Measurements from ENCODE around the gene STAU1.
"Not testable (repeated sequence)": the region's sequence is repeated elsewhere in the genome, so short reads cannot be mapped to it uniquely, and the experiment has no call there.

Gene STAU1

DNA sequence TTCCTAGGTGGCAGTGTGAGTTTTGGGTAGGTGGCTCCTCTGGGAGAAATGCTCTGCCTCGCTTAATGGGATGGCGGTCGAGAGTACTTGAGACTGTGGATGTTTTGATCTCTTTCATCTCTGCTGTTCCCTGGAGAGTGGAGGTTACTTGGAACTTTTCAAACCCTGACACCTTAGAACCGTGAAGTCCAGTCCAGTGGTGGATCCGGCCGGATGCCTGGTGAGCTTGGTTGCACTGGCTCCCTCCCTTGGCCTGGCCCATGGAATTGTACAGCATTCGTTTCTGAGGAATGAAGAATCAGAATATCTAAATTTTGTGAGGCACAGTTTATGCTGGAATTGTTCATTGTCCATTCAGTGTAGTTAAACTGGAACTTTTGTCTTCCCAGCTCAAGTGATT, 91.0 kb downstream of the STAU1 start:
- H3K4me3 ChIP-seq = no peak overlapping the region
- TF ChIP-seq, protein P1, sequence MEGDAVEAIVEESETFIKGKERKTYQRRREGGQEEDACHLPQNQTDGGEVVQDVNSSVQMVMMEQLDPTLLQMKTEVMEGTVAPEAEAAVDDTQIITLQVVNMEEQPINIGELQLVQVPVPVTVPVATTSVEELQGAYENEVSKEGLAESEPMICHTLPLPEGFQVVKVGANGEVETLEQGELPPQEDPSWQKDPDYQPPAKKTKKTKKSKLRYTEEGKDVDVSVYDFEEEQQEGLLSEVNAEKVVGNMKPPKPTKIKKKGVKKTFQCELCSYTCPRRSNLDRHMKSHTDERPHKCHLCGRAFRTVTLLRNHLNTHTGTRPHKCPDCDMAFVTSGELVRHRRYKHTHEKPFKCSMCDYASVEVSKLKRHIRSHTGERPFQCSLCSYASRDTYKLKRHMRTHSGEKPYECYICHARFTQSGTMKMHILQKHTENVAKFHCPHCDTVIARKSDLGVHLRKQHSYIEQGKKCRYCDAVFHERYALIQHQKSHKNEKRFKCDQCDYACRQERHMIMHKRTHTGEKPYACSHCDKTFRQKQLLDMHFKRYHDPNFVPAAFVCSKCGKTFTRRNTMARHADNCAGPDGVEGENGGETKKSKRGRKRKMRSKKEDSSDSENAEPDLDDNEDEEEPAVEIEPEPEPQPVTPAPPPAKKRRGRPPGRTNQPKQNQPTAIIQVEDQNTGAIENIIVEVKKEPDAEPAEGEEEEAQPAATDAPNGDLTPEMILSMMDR (IDR thresholded peaks at IDR 0.05) = no peak
- H3K27ac ChIP-seq = no peak overlapping the region
- no peaks in the 10 kb centered on the region for H3K27me3 ChIP-seq
- H3K4me1 ChIP-seq = no peaks in the 10 kb centered on the region
- no peak for DNase-seq
- H3K36me3 ChIP-seq = peaks cover 47 to 82% (median 65%) of the 10 kb centered on the region in 3 donors
- intact Hi-C loops (cut with DNase I; ENCODE audit: low total_unique reads) = no loop called here
- no peaks in the 10 kb centered on the region for H3K9me3 ChIP-seq

DNA sequence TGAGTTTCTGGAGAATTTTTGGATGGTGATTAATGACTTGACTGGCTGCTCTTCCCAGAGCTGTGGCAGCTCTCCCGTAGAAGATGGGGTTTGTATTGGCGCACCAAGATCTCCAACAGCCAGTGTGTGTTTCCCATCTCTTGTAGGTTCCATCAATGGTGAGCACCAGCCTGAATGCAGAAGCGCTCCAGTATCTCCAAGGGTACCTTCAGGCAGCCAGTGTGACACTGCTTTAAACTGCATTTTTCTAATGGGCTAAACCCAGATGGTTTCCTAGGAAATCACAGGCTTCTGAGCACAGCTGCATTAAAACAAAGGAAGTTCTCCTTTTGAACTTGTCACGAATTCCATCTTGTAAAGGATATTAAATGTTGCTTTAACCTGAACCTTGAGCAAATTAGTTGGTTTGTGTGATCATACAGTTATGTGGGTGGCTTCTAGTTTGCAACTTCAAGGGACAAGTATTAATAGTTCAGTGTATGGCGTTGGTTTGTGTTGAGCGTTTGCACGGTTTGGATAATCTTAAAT, 91.9 kb downstream of the STAU1 start:
- Histone ChIP-seq H3K36me3 (peaks cover 55 to 82% (median 67%) of the 10 kb centered on the region in 3 donors), H3K4me1 (no peaks in the 10 kb centered on the region), H3K27ac (no peak overlapping the region), H3K4me3 (no peak overlapping the region), H3K27me3 (no peaks in the 10 kb centered on the region), H3K9me3 (no peaks in the 10 kb centered on the region)
- no peak for DNase-seq
- intact Hi-C loops (cut with DNase I; ENCODE audit: low total_unique reads) = no loop called here
- TF ChIP-seq, protein P1 (IDR thresholded peaks at IDR 0.05) = no peak

DNA sequence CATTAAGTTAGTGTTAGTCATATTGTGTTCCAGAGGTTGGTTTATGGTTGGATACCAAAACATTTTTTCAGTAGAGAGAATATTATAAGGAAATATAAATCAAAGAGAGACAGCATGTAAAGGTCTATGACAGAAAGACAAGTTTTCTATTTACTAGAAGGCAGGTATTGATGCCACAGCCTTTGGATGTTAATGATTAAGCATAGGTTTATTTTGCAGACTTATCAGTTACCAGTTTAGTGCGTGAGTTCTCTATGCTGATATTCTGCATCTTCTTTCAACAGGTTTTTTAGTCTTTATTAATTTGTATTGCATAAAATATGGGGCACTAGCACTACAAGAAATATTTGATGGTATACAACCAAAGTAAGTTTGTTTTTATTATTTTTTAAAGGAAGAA, 96.4 kb downstream of the STAU1 start:
- H3K27me3 ChIP-seq = no peaks in the 10 kb centered on the region
- TF ChIP-seq, protein P1 (IDR thresholded peaks at IDR 0.05) = no peak
- no peaks in the 10 kb centered on the region for H3K4me1 ChIP-seq
- H3K9me3 ChIP-seq = no peaks in the 10 kb centered on the region
- H3K27ac ChIP-seq = no peak overlapping the region
- DNase-seq = no peak
- no peak overlapping the region for H3K4me3 ChIP-seq
- intact Hi-C loops (cut with DNase I; ENCODE audit: low total_unique reads) = no loop called here
- peaks cover 60 to 92% (median 69%) of the 10 kb centered on the region in 3 donors for H3K36me3 ChIP-seq

DNA sequence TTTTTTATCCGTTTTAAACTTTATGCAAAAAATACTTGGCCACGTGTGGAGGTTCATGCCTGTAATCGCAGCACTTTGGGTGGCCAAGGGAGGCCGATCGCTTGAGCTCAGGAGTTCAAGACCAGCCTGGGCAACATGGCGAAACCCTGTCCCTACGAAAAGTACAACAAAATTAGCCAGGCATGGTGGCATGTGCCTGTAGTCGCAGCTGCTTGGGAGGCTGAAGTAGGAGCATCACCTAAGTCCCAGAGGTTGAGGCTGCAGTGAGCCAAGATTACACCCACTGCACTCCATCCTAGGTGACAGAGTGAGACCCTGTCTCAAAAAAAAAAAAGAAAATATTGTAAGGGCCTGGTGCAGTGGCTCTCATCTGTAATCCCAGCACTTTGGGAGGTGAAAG, 97.0 kb downstream of the STAU1 start:
- H3K9me3 ChIP-seq = no peaks in the 10 kb centered on the region
- H3K4me1 ChIP-seq = no peaks in the 10 kb centered on the region
- intact Hi-C loops (cut with DNase I; ENCODE audit: low total_unique reads) = no loop called here
- H3K4me3 ChIP-seq = no peak overlapping the region
- H3K27me3 ChIP-seq = no peaks in the 10 kb centered on the region
- TF ChIP-seq, protein P1 (IDR thresholded peaks at IDR 0.05) = no peak
- H3K36me3 ChIP-seq = peaks cover 53 to 92% (median 70%) of the 10 kb centered on the region in 3 donors
- no peak for DNase-seq
- no peak overlapping the region for H3K27ac ChIP-seq

DNA sequence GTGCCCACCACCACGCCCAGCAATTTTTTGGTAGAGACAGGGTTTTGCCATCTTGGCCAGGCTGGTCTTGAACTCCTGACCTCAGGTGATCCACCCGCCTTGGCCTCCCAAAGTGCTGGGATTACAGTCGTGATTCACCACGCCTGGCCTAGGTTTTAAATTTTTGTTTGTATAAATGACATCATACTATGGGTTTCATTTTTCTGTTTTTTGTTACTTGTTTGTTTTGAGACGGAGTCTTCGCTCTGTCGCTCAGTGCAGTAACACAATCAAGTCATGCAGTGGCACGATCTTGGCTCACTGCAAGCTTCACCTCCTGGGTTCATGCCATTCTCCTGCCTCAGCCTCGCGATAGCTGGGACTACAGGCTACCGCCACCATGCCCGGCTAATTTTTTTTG, 105.8 kb downstream of the STAU1 start:
- DNase-seq; intact Hi-C loops (cut with DNase I; ENCODE audit: low total_unique reads); H3K27ac ChIP-seq; H3K4me1 ChIP-seq; H3K27me3 ChIP-seq; H3K9me3 ChIP-seq; H3K4me3 ChIP-seq: not testable (repeated sequence)
- H3K36me3 ChIP-seq = peaks cover 70 to 98% (median 87%) of the 10 kb centered on the region in 3 donors

DNA sequence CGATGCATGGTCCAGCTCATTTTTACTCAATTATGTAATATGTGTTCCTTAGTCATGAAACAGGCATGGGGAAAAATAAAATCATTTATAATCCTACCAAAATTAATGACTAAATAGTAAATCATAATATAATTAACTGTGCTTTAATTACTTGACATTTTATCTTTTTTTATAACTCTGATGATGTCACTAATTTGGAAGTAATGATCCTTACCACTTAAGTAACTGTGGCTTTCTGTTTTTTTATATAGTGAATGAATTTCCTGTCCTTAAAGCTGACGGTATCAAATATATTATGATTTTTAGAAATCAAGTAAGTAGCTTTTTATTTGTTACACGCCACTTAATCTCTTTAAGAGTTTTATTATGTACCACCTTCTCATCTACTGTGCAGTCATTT, 109.8 kb downstream of the STAU1 start:
- Histone ChIP-seq H3K4me1 (no peaks in the 10 kb centered on the region), H3K27me3 (no peaks in the 10 kb centered on the region), H3K4me3 (no peak overlapping the region), H3K27ac (no peak overlapping the region), H3K9me3 (no peaks in the 10 kb centered on the region), H3K36me3 (peaks cover 73 to 98% (median 84%) of the 10 kb centered on the region in 3 donors)
- TF ChIP-seq, protein P1 (IDR thresholded peaks at IDR 0.05) = no peak
- no peak for DNase-seq
- intact Hi-C loops (cut with DNase I; ENCODE audit: low total_unique reads) = loop anchor here (10.0 kb wide), 1 partner anchor 64 kb away; no protein-coding TSS in a partner anchor

Data from tibial artery (tissue), 4 donors.